Stimulated activated CD4-positive, alpha-beta T cell treated with anti-CD3 and anti-CD28 coated beads, Interleukin-2, amount 100 ng/mL, for 24 hours (primary cell): ENCODE data around the gene GPR78.
"Not testable (repeated sequence)": the region's sequence is repeated elsewhere in the genome, so short reads cannot be mapped to it uniquely, and the experiment has no call there.

Source experiments
- DNase-seq, 2 donors: peaks; one replicate each; pipeline ENCODE4 v3.0.0-alpha.2; 2020

The GPR78 gene

DNA sequence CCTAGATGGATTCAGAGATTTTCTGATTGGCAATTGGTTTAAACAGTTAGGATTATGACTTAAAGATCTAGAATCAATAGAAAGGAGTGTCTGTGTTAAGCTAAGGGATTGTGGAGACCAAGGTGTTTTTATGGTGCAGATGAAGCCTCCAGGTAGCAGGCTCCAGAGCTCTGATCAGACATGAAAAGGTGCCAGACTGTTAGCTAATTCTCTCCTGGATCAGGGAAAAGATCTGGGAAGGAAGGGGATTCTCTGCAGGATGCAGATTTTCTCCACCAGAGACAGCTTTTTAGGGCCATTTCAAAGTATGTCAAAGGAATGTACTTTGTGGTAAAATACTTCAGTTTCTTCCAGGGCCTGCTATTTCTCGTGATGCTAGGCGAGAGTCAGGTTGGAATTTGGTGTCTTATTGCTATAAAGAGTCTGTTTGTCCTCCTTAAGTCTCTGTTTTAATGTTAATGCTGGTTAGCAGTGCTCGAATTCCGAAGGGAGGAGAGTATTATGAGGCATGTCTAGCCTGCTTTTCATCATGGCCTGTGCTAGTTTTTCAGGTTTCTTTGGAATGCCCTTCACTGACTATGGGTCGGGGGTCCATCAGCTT, 12.0 kb upstream of the GPR78 start:
- DNase-seq = no peak

DNA sequence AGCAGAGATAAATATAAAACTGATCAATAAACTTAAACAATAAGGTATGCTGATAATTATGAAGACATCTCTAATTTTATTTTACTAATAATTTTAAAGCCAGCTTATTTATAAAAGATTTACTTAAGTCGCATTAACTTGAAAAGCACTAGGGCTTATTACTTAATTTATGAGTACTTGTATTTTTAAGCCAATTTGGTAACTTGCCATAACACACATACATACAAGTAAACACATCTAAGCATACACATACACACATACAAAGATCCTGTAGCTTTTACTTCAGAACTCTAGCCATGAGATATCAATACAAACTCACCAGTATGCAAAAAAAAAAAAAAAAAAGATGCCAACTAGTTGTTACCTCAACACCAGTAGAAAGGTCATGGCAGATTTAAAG, 10.0 kb upstream of the GPR78 start:
- DNase-seq = no peak

DNA sequence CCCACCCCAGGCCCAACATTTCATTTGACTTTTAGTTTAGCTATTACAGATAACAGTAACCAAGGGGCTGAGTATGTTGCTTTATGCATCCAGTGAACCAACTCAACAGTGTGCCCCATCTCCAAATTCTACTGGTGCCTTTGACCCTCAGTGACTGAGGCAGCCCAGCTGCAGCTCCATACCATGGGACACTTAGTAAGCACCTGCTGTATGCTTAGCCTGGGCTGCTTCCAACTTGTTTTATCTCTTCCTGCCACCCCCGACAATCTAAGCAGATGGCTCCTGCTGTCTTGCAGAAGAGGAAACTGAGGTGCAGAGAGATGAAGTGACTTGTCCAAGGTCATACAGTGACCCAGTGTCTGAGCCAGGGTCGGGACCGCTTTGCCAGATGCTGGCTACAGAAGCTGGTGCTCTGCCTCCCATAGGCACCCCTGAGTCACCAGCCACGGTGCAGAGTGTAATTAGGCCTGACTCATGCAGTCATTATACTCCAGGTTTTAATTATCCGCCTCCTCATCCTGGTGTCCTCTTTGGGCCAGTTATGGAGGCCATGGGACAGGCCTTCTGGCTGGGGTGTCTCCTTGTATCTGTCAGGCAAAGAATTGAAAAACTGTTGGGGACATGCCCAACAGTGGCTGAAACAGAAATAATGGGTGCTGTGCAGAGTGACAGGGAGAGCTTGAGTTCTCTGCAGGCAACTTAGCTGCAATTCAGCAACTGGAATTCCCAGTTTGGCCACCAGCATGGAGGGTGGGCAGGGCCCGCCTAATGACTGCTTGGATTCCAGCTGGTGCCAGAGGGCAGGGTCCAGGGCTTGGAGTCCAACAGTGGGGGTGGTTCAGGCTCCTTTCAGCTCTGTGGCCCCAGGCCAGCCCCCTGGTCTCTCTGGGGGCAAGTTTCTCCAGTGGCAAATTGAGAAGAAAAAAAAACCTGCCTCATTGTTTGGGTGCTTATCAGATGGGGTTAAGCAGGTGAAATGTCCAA, 8.2 kb upstream of the GPR78 start:
- DNase-seq = no peak

DNA sequence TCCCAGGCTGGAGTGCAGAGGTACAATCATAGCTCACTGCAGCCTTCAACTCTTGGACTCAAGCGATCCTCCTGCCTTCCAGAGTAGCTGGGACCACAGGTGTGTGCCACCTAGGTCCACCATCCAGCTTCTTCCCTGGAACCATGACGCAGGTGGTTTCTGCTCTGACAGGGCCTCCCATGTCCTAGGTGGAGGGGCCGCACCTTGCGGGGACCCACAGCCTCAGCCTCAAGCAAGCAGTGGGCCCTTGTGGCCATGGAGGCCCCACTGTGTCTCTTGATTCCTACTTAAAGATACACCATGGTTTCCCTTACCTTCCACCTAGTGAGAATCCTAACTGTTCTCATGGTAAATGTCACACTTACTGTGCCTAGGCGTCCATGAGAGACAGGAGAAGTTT, 6.9 kb upstream of the GPR78 start:
- DNase-seq = no peak

DNA sequence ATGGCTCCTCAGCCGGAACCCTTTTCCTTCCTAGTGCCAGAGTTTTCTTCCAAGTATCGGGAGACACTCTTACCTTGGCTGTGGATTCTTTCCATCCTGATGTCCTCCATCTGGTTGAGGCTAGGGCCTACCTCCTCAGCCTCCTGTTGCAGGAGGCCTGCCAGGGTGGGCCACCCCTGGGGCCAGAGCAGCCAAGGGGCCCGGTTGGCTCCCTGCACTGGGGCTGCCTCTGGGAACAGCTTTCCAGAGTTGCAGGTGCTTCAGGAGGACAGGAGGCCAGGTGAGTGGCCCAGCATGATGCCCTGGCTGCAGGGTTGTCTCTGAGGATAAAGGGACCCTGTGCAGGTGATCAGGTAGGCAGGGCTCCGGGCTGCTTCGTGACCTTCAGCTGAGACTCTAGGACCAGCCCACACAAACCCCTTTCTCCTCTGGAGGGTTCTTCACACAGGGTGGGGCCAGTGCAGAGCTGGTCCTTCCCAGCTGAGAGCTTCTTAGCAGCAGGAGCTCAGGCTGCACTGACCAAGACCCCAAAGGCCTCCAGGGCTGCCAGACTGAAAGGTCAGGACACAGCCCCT, 5.3 kb upstream of the GPR78 start:
- DNase-seq = no peak

DNA sequence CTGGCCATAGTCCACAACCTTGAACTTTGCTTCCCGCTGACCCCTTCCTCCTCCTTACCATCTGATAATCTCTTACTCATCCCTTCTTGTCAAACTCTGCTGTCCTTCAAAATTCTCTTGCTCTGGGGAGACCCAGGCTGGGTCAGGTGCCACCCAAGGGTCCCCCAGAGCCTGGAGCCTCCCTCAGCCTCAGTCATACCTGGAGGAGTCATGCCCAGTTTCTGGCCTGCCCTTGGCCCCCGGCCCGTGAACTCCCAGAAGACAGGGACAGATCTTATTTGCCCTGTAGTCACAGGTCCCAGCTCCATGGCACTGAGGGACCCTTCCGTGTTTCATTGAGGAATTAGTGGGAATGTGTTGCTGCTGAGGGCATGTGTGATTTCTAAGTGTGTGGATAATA, 4.7 kb upstream of the GPR78 start:
- DNase-seq = no peak

DNA sequence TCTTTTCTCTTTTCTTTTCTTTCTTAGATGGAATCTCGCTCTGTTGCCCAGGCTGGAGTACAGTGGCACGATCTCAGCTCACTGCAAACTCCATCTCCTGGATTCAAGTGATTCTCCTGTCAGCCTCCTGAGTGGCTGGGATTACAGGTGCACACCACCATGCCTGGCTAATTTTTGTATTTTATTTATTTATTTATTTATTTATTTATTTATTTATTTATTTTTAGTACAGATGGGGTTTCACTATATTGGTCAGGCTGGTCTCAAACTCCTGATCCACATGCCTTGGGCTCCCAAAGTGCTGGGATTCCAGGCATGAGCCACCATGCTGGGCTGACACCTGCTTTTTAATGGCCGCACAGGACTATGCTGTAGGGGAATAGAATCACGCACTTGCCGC, 3.6 kb upstream of the GPR78 start:
- not testable (repeated sequence) for DNase-seq

DNA sequence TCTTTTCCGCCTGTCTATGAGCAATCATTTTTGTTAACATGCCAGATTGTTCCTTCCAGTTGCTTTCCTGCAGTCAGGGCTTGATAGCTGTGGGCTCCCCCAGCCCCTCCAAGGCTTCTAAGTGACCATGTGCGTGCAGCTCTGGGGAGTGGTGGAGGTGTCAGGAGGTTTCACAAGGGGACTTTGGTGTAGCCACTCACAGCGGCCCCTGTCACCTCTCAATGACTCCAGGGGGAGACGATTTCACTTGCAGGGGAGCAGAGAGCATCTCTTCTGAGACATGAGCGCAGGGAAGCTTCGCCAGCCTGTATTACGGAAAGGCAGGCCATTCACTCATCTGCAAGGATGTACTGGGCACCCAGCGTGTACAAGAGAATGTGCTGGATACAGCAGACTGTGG, 3.1 kb upstream of the GPR78 start:
- DNase-seq = no peak

DNA sequence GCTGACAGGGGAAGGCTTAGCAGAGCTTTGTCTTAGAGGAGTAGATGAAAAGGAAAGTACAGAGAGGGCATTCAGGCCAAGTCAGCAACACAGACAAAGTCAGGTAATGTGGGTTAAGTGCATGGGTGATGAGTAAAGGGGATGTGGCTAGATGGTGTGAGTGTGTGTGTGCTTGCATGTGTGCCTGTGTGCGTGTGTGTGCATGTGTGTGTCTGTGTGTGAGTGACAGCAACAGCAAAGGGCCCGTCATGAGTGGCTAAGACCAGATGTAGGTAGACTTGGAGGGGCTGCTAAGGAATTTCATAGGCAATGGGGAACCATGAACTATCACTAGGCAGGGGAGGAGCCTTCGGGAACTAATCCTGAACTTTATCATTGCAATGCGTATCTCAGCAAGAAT, 2.2 kb upstream of the GPR78 start:
- DNase-seq = no peak

DNA sequence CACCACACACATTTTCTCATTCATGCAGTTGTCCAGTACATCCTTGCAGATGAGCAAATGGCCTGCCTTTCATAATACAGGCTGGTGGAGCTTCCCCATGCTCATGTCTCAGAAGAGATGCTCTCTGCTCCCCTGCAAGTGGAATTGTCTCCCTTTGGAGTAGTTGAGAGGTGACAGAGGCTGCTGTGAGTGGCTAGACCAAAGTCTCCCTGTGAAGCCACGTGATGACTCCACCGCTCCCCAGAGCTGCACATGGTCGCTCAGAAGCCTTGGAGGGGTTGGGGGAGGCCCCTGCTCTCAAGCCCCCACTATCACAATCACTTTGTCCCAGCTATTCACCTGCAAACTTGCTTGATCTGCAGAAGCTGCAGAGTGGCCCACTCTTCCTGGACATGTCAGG, 1.5 kb upstream of the GPR78 start:
- no peak for DNase-seq

DNA sequence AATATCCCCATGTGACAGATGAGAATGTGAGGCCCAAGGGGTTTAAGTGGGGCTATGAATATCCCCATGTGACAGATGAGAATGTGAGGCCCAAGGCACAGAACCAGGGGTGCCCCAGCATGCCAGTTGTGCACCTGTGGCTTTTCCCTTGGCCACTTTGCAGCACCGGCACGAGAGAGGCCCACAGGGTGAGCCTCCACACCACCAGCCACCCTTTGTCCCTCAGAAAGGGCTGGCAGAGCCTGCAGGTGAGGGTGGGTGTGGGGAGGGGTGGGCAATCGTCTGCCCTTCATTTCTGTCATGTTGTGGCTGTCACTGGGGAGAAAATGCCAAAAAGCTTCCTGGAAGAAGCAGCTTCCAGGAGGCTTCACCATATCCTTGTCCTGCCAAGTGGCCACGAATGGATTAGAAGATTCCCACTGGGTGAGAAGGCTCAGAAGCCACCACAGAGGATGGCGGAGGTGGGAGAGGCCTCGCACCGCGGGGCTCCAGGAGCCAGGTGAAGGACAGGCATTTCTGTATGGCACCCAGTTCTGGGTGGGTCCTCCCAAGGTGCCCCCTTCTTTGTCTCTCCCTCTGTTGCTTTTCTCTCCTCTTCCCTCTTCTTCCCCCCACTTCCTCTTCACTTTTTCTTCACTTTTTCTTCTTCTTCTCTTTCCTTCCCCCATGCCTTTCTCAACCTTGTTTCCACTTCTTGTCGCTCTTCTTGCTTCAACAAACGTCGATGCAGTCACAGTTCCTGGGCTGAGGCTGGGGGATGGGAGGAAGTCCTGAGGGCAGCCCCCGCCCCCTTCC, 469 bp upstream of the GPR78 start:
- DNase-seq = no peak

DNA sequence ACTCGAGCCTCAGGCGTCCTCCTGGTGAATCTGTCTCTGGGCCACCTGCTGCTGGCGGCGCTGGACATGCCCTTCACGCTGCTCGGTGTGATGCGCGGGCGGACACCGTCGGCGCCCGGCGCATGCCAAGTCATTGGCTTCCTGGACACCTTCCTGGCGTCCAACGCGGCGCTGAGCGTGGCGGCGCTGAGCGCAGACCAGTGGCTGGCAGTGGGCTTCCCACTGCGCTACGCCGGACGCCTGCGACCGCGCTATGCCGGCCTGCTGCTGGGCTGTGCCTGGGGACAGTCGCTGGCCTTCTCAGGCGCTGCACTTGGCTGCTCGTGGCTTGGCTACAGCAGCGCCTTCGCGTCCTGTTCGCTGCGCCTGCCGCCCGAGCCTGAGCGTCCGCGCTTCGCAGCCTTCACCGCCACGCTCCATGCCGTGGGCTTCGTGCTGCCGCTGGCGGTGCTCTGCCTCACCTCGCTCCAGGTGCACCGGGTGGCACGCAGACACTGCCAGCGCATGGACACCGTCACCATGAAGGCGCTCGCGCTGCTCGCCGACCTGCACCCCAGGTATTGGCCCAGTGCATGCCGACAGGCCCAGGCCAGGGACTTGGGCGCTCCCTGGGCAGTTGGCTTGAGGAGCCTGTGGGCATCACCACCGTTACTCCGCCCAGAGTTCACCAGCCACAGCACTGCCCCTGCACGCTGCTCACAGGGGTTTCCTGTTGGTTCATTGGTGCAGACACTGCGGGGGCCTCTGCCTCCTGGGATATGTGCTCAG, 1.1 kb downstream of the GPR78 start:
- no peak for DNase-seq

DNA sequence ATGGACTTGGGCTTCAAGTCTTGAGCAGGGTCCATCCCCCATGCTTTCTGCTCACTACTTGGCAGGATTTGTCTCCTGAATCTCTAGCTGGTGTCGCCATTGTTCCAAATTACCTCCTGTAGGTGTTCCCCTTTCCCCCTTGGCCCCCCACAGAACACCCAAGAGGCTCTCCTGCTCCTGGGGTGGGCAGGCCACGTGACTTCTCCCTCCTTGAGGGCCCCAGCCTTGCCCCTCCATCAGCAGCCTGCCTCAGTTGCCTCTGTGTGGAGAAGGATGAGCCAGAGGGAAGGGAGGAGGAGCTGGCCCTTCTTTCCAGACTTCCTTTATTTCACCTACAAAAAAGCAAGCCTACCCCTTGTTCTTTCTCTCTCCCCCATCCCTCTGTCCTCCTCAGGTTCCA, 1.8 kb downstream of the GPR78 start:
- no peak for DNase-seq

DNA sequence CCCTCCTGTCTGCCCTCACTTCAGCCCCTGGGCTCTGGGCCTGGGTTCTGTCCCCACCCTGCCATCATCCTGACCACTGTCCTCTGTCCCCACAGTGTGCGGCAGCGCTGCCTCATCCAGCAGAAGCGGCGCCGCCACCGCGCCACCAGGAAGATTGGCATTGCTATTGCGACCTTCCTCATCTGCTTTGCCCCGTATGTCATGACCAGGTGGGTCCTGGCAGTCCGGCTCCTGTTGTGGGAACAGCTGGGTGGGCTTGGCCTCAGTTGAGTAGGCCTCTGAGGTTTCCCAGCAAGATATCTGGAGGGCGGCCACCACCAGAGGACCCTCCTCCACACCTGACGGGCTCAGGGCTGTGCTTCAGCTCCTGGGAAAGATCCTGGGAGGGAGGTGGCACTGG, 2.2 kb downstream of the GPR78 start:
- no peak for DNase-seq

DNA sequence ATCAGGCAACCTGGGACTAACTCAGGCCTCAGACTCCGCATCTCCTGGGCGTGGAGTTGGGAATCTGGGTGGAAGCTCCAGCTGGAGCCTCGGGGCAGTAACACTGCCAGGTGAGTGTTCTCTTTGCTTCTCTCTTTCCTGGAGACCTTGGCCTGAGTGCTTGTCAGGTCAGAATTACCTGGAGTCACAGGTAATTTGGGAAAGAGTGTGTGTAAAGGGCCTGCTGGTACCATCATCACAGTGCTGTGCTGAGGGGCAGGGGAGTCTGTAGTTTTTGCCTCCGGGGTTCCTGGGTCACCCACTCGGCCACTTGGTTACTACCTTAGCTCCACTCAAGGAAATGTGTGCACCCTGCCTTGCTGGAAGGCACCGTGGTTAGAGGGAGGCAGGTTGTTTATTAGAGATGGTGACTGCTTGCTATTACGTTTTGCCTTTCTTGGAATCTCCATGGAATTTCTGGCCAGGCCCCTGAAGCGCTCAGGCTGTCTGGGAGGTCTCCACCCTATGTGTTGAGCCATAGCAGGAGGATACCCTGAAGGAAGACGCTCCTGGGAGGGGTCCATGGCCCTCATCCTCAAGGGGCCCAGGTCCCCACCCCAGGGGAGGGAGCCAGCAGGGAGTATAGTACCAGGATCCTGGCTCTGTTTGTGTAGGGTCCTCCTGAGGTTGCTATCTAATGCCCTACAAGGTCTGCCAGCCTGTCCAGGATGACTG, 2.9 kb downstream of the GPR78 start:
- DNase-seq = no peak

DNA sequence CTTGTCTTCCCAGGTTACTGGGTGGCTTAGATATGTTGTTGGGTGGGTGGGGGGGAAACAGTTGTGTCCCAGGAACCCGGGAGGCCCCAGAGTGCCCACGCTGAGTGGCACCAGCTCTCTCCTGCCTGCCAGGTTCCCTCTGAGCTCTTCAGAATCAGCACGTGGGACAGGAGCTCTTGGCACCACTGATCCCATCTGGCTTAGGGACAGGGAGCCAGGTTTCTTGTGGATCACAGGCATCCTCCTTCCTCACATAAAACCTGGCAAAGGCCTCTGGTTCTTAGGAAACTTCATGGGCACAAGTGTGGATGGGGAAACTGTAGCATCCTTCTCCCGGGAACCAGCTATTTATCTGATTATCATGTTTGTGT, 3.4 kb downstream of the GPR78 start:
- no peak for DNase-seq

DNA sequence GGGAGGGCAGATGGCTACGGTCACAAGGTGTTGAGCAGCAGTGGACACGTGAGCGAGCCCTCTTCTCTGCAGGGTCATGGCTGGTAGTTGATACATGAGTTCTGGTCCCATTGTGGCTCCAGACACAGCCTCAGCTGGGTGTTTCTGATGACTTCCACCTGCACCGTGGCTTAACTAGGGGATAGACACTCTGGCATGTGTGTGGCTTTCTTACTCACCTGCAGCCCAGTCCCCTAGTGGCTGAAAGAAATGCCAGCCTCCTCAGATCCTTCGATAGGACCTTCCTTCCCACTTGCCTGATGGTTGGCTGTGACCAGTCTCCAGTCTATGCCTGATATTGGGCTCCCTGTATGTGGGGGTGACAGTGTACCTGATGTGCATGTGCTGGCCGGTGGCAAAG, 5.0 kb downstream of the GPR78 start:
- no peak for DNase-seq

DNA sequence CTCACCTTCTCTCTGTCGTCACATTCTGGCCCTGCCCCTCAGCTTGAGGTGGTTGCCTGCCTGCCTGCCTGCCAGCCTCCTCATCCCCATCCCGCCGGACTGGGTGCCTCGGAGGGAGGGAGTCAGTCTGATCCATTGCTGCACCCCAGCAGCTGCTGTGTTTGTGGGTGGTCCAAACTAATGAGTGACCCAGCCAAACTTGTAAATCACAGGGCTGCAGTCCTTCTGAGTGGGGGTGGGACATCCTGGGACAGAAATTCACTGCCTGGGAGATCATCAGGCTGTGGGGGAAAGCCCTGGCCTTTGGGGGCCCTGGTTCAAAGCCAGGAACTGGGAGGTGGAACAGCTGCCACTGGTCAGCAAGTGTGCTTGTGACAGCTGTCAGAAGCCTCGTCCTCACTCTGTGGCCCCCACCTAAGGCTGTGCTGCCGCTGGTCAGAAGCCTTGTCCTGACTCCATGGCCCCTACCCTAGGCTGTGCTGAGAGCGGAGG, 5.6 kb downstream of the GPR78 start:
- no peak for DNase-seq

DNA sequence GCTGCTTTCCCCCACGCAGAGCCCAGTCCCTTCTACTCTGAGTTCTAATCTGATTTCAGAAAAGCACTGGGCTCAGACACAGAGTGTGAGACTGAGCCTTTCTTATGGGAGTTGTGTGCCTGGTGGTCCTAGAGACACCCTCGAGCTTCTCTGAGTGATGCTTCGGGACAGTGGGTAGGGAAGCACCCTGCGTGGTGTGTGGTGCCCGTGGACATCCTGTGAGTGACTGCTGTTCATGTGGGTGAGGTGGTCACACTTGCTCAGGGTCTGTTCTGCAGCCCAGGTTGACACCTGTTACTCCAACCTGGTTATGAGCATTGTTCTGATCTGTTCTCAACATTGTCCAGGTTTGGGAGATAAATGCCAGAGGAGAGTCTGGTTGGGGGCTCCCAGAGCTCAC, 6.1 kb downstream of the GPR78 start:
- no peak for DNase-seq

DNA sequence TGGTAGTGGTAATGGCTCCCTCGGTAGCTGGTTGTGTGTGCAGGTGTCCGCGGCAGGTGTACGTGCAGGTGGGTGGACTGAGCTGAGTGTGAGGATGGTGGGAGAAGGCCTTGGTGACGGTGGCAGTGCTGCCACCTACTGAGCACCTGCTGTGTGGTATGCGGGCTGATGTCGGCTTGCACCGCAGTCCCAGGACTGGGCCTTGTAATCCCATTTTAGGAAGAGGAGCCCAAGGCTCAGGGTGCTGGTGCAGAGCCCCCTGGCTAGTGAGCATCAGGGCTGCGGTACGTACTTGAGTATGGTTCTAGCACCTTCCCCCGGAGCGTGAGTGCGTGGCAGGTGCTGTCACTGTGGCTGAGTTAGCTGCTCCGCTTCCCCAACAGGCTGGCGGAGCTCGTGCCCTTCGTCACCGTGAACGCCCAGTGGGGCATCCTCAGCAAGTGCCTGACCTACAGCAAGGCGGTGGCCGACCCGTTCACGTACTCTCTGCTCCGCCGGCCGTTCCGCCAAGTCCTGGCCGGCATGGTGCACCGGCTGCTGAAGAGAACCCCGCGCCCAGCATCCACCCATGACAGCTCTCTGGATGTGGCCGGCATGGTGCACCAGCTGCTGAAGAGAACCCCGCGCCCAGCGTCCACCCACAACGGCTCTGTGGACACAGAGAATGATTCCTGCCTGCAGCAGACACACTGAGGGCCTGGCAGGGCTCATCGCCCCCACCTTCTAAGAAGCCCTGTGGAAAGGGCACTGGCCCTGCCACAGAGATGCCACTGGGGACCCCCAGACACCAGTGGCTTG, 6.7 kb downstream of the GPR78 start:
- no peak for DNase-seq
